Measurements from ENCODE around the gene CD58. TPM values are rescaled to one million over a fixed set of nuclear protein-coding genes. Genes with fewer than 3 reads are reported as not detected.

Gene CD58
- total RNA-seq, 4 donors from 2014 or later = 23.7 to 33.4 (median 28.0) TPM

- no peak for DNase-seq (ENCODE audit: low spot score in 2 of 2)
- no peaks in the 10 kb centered on the region for H3K27me3 ChIP-seq
- WGBS = 95% methylated on average over 1 of the region's 1 CpG
- H3K27ac ChIP-seq = no peak overlapping the region
- TF ChIP-seq EP300 (IDR thresholded peaks at IDR 0.05) (no peak), CTCF (IDR thresholded peaks at IDR 0.05) (no peak), POLR2AphosphoS5 (IDR thresholded peaks at IDR 0.05) (no peak), POLR2A (IDR thresholded peaks at IDR 0.05) (no peak)
- H3K4me1 ChIP-seq = peaks cover 30% of the 10 kb centered on the region
- H3K36me3 ChIP-seq = no peaks in the 10 kb centered on the region
- H3K4me3 ChIP-seq = no peak overlapping the region
- no peaks in the 10 kb centered on the region for H3K9me3 ChIP-seq
These were observed 17.3 kb downstream of the CD58 start for GRCh38 chr1:116553386-116554115.

GRCh38 chr1:116546354-116546977 is 24.4 kb downstream of the CD58 start:
- H3K27me3 ChIP-seq = no peaks in the 10 kb centered on the region
- no peaks in the 10 kb centered on the region for H3K4me1 ChIP-seq
- TF ChIP-seq POLR2AphosphoS5 (IDR thresholded peaks at IDR 0.05) (no peak), POLR2A (IDR thresholded peaks at IDR 0.05) (no peak), EP300 (IDR thresholded peaks at IDR 0.05) (no peak), CTCF (IDR thresholded peaks at IDR 0.05) (no peak)
- no peak overlapping the region for H3K27ac ChIP-seq
- 90% methylated on average over 4 of the region's 4 CpGs for WGBS
- no peaks in the 10 kb centered on the region for H3K9me3 ChIP-seq
- H3K36me3 ChIP-seq = peaks cover 24% of the 10 kb centered on the region
- no peak for DNase-seq (ENCODE audit: low spot score in 2 of 2)
- H3K4me3 ChIP-seq = no peak overlapping the region

- H3K27ac ChIP-seq = no peak overlapping the region
- WGBS = 84% methylated on average over 2 of the region's 2 CpGs
- no peaks in the 10 kb centered on the region for H3K9me3 ChIP-seq
- no peaks in the 10 kb centered on the region for H3K27me3 ChIP-seq
- H3K36me3 ChIP-seq = peaks cover 24% of the 10 kb centered on the region
- TF ChIP-seq EP300 (IDR thresholded peaks at IDR 0.05) (no peak), CTCF (IDR thresholded peaks at IDR 0.05) (no peak), POLR2AphosphoS5 (IDR thresholded peaks at IDR 0.05) (no peak)
- no peaks in the 10 kb centered on the region for H3K4me1 ChIP-seq
- H3K4me3 ChIP-seq = no peak overlapping the region
- no peak for DNase-seq (ENCODE audit: low spot score in 2 of 2)
These were observed 25.5 kb downstream of the CD58 start for GRCh38 chr1:116545359-116545705.

DNA sequence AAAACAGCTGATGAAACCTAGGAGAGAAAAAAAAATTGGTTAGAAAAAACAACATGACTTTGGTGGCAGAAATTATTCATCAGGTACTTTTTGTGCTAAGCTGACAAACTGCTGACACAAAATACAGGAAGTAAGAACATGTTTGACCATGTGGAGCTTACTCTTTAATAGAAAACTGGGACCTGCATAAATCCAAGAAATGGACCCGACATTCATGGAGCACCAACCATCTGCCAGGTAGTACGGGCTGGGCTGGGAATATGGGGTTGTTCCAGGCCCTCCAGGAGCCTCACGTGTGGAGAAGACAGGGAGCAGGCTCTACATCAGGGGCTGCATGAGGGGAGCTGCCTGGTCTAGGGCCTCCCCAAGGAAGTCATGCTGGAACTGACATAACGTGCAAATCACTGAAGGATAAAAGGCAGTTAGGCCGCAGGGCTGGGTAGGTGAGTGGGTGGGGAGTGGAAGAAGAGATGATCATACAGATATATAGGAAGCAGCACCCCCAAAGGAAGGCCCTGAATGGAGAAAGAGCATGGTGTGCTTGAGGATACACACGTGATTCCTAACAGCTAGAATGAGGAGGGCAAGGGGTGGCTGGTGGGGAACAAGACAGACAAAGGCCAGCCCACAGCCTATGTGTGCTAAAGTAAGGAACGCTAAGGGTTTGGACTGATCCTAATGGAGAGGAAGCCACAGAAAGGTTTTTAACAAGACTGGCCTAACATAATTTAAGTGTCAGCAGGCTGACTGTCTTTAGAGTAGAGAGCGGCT is 26.1 kb downstream of the CD58 start:
- no peak for DNase-seq (ENCODE audit: low spot score in 2 of 2)
- H3K27ac ChIP-seq = no peak overlapping the region
- WGBS = 93% methylated on average over 8 of the region's 8 CpGs
- no peaks in the 10 kb centered on the region for H3K9me3 ChIP-seq
- H3K4me1 ChIP-seq = no peaks in the 10 kb centered on the region
- TF ChIP-seq EP300 (IDR thresholded peaks at IDR 0.05) (no peak), POLR2A (IDR thresholded peaks at IDR 0.05) (no peak), CTCF (IDR thresholded peaks at IDR 0.05) (no peak), POLR2AphosphoS5 (IDR thresholded peaks at IDR 0.05) (no peak)
- H3K27me3 ChIP-seq = no peaks in the 10 kb centered on the region
- no peak overlapping the region for H3K4me3 ChIP-seq
- H3K36me3 ChIP-seq = peaks cover 24% of the 10 kb centered on the region

GRCh38 chr1:116540088-116540487 is 30.7 kb downstream of the CD58 start:
- peaks cover 31% of the 10 kb centered on the region for H3K36me3 ChIP-seq
- H3K4me1 ChIP-seq = peaks cover 4% of the 10 kb centered on the region
- H3K27ac ChIP-seq = no peak overlapping the region
- DNase-seq (ENCODE audit: low spot score in 2 of 2) = no peak
- H3K4me3 ChIP-seq = no peak overlapping the region
- TF ChIP-seq CTCF (IDR thresholded peaks at IDR 0.05) (no peak), POLR2AphosphoS5 (IDR thresholded peaks at IDR 0.05) (no peak), EP300 (IDR thresholded peaks at IDR 0.05) (no peak), POLR2A (IDR thresholded peaks at IDR 0.05) (no peak)
- H3K27me3 ChIP-seq = no peaks in the 10 kb centered on the region
- H3K9me3 ChIP-seq = no peaks in the 10 kb centered on the region

All from suprapubic skin (tissue), 4 donors.